Activated T-cell treated with anti-CD3 and anti-CD28 coated beads, Interleukin-2, amount 50 U/mL, for 1 hour (primary cell): ENCODE data around the gene GRIN3A.

Source experiments
- DNase-seq: peaks from one replicate; pipeline ENCODE4 v3.0.0-alpha.2; 2020

The GRIN3A gene

DNA sequence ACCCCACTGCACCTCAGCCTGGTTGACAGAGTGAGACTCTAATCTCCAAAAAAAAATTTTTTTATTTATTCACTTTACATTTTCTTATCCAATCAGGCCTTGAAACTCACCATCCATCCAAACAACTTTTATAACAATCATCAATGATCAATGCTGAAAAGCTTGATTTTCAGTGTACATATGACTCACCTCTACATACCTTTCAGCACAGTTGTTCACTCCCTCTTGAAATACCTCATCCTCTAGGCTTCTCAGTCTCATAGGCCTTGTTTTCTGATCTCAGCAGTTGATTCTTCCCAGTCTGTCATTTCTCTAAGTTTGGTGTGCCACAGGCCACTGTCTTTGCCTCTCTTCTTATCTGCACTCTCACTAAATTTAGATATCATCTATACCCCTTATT is 36.2 kb downstream of the GRIN3A start:
- DNase-seq = no peak

DNA sequence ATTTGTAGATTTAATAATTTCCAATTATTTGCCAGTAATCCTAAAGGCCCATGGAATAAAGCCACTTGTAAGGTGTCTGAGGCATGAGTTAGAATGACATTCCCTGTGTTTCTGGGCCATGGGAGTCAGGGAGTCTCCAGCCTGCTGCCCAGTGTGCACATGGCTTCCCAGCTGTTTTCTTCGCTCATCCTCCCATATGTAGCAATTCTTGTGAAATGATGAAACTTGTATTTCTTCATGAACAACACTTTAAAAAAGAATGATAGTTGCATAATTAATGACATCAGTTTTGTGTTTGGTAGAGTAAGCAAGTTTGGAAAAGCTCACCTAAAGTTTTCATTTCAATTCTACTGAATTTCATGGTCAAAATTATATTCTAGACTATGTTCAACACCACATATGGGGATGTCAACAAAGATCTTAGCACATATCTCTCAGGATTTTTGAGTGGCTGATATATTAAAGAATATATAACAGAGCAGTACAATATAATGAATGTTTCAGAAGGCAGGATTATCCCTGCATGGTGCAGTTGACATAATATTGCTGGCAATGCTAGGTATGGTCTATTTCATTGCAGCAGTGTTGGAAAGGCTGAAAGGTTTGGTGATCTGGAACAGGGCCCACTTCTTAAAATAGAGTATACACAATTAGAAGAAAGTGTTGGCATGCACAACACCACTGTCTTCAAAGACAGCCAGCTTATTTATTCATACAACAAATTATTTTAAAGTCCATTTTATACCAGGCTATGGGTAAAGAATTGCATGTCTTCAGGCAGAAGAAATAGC is 44.7 kb downstream of the GRIN3A start:
- no peak for DNase-seq

DNA sequence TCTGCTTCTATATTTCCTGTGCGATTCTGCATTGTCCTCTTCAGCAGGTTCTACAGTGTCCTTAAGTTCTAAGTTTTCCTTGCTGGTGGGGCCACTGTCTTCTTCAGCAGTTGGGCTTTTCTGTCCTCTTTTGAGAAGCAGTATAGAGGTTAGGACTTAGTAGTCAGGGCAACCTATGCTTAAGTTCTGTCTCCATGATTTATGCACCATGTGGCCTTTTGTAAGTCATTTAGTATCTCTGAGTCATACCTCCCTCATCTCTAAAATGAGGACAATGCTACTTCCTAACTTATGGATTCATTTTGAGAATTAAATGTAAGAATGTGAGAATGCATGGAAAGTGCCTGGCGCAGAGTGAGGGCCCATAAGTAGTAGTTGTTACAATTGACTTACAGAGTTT is 46.8 kb downstream of the GRIN3A start:
- DNase-seq = no peak

DNA sequence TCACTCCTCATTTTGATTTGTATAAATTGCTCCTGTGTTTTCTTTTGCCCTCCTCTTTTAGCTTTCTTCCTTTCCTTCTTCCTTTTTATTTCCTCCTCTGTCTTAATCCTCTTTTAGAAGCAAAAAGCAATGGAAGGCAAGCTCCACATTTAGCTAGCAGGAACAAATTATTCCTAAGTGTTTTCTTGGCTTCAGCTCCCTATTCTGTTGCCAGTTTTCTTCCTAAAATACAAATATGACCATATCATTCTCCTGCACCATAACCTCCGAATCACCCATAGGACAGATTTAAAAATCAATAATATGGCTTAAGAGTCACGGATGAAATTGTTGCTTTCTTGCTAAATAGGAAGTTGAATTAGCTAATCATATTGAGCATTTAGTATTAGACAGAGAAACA is 49.4 kb downstream of the GRIN3A start:
- no peak for DNase-seq

DNA sequence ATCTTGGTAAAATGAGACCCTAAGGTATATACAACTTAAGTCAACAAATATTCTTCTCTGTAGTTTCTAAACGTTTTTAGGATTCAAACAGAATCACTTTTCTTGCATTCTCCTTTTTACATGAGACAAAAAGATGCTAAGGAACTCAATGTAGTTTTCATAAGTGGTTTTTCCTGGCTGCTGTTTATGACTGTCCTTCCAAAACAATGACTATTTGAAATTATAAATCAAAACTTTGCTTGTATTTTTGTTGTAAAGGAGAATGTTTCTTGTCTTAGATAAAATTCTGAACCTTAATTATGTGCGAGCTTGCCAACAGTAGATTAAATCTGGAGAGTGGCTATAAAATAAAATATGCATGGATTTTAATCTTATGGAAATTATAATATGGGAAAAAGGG is 53.8 kb downstream of the GRIN3A start:
- no peak for DNase-seq

DNA sequence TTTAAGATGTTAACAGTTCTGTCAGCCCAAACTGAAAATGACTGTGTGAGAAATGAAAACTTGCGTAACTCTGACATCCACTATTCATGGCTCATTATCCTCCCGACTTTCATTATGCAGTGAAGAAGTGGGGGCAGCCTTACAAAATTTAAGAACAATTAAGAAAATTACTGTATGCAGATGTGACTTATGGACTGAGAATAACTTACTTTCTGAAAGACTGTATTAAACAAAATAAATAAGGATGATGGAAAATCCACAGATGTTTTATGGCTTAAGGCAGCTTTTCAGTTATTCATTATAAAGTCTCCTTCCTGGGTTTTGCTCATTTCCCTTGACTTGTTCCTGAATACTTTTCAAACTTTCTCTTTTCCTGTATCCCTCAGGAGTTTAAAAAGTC is 55.2 kb downstream of the GRIN3A start:
- DNase-seq = no peak

DNA sequence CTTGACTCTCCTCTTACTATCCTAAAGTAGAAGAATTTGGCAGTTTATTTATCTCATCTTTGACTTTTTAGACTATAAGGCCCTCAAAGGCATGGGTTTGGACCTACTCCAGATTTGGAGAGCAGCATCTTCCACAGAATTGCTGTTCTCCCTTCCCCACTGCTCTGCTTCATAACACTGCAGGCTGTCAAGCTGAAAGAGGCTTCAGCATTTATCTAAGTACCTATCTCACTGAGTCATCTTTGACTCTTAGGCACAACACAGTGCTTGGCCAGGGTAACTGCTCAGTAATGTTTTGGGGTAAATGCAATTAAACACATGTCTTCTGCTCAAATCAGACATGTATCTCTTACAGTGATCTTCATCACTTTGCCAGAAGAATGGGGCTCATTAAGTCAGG is 60.6 kb downstream of the GRIN3A start:
- DNase-seq = no peak

DNA sequence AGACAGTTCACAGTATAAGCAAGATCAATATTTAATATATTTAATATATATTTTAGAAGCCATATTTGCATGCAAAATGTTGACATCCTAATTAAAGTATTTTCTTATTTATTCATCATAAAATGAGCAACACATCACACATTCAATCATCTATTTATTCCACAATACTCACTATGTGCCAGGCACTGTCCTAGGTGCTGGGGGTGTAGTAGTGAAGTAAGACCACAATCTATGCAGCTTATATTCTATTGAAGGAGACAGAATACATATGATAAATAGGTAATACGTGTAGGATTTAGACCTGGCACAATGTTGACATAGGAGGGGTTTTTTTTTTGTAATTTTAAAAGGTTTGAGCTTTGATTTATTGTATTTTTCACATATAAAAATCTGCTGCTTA is 63.1 kb downstream of the GRIN3A start:
- no peak for DNase-seq

DNA sequence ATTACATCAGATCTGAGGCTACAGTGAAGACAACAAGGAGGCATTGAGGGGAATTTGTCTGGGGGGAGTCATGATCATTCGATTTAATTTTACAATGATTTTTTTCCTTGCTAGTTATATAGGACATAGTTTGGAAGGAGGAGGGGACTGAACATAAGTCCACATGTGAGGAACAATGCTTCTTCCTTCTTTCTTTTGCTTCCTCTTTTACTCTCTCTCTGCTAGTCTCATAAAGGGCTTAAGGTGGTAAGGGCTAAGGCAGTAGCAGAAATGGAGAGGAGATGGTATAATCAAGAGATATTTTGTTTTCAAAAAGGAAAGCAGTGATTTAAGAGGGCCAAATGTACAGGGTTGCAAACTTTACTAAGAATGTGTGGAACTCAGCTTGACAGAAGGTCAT is 64.3 kb downstream of the GRIN3A start:
- no peak for DNase-seq

DNA sequence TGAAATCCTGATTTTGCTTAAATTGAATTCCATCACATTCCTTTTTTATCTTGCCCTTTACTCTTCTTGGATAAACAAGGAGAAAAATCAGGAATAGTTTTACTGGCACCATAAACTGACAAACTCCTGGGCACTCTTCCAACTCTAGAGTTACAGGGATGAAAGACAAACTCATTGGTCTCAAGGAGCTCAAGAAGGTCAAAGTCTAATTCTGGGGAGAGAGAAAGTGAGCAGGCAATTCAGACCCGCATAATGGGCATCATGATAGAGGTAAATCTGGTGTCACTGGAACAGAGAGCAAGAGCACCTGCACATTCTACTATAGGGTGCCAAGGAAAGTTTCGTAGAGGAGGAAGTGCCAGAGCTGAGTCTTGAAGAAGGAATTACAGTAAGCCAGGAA is 64.8 kb downstream of the GRIN3A start:
- no peak for DNase-seq

DNA sequence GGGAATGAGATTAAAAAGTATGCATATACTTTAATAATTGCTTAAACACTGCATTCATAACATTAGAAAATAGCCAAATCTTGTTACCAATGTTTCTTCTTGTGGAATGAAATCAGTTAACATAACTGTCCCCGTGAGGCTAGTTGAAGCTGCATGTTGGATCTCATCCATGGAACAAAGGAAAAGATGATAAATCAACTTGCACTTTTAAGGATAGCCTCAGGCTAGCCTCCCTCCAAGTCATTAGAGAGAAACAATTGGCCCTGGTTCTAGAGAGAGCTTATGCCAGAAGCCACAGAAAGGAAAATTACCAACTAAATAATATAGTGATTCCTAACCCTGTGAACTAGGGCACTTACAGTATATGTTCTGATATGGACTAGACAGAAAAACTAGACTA is 66.9 kb downstream of the GRIN3A start:
- no peak for DNase-seq

DNA sequence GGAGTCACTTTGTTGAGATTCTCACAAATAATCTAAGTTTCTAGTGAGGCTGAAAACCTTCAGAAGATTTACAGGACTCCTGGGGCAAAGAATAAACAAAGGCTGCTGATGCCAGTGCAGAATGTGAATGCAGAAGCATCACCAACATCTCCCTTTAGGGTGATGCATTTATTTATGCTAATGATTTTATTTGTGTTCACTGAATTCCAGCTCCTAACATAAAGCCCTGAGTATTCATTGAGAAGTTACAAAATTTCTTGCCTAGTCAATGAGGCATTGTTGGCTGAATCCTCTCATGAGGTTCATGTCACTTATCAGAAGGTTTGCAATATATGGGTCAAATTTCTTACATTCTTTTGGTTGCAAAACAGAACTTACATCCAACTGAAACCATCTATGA is 70.0 kb downstream of the GRIN3A start:
- DNase-seq = no peak

DNA sequence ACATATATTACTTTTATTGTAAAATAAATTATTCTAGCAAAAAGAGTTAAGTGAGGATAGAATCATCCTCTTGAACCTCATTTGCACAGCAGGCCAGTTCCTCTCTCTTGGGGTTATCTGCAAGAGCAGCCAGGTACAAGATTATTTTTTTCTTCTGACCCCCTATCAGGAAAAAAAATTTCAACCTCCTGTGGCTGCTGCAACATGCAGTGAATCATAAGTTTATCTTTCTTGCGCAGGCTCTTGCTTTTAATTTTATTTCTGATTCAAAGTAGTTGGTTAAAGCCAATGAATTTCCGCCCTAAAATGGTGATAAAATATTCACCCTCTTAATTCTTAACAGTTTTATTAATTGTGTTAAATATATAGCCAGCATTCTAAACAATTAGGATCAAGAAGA is 74.0 kb downstream of the GRIN3A start:
- no peak for DNase-seq

DNA sequence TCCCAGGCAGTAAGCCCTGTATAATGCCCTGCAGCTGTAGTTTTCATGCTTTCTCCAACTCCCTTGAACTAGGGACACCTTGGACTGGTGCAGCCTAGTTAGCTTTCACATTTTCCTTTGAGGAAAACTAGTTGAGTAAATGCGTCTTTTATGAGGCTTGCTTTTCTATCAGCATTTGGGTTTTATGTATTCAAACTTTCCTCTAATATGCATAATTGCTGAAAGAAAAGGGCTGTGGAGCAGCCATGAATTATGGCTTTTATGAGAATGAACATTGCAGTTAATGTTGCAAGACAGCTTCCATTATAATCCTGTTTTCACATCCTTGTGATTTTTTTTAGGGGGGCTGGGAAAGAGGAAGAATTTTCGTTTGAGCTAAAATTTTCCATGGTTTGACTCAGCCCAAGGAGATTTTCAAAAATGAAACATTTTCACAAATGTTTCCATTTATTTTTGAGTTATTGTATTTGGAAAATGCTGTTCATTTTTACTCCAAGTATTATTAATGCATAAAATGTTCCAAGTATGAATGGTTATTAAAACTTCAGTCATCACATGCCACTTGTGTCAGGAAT is 85.8 kb downstream of the GRIN3A start:
- DNase-seq = no peak

DNA sequence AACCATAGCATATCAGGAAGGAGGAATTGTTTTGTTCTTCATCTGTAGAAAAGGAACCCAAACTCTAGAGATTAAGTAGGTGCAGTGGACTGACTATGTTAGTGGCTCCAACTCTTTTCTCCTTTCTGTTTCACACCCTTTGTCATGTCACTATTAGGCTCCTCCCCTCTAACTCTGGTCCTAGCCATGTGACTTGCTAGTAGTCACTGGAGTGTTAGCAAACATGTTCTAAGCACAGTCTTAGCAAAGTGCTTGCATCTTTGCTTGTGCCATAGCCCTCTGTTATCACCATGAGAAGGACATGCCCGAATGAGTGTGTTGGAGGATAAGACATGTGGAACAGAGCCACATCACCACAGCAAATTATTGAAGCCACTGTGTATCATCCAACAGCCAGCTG is 88.3 kb downstream of the GRIN3A start:
- DNase-seq = no peak

DNA sequence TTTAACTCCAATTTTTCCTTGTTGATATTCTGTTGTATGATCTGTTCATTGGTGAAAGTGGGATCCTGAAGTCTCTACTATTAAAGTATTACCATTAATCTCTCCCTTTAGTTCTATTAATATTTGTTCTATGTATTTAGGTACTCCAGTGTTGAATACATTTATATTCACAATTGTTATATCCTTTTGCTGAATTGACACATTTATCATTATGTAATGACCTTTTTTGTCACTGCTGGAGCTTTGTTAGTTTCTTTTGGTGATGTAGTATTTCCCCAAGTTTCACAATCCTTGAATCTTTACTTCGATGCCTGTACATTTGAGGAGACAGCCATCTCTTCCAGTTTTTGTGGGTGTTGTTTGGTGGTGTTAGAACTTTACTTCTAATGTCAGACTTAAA is 90.0 kb downstream of the GRIN3A start:
- no peak for DNase-seq

DNA sequence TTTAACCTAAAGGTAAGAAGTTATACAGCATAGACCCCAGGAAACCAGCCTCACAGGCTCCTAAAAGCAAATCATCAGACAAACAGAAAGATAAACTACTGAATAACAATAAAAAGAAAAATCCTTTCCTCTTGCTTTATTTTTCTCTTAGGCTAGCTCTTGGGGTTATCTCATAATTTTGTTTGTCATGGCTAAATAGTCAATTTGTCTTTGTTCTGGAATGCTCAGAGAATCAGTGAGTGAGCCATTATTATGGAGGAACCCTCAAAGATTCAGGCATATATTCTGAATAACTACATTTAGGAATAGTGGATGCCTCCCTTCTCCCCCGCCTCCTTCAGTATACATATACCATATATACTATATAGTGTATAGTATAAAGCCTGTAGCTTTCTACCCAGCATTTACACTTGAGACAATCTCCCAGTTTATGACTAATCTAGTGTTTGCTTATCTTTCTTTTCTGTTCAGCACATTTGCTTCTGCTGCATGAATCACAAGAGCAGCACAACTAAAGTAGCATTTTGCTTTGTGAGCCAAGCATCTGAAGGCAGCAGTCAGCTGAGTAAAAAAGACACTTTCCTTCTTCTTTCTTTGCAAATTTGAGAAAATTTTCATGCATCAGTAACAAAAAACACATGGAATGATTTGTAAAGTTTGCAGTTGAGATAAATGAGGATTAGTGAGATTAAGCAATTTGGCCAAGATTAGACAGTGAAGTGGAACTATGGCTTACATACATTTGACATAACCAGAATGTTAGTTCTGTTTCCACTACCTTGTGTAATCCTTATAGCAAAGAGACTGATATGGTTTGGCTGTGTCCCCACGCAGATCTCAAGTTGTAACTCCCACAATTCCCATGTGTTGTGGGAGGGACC is 98.4 kb downstream of the GRIN3A start:
- no peak for DNase-seq

DNA sequence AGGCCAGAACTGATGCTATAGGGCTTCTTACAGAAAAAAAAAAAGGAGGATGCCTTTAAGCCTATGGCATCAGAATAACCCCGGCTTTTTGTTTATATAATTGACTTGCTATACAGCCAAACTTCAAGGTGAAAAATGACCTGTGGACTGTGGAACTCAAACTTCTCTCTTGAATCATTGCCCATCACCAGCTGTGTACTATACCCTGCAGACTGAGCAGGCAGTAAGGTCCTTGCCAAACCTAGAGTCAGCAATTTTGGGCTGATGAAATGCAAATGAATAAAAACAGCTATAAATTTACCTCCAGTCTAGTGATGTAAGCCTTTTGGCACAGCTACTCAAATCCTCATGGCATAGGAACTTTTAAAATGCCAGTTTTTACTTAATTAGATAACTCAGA is 99.1 kb downstream of the GRIN3A start:
- DNase-seq = no peak

DNA sequence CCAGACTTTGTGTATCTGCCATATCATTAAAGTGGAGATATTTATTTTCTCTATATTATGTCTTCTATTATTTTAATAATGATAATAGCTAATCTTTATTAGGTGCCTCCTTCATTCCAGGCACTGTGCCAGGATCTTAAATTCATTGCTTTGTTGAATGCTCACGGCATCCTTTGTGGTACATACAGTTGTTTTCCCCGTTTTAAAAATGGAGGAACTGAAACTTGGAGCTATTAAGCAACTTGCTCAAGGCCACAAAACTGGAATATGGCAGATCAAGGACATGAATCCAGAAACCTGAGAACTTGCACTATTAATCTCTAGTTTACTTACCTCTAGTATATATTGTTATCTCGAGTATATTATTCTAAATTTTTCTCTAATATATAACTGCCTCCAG is 102.2 kb downstream of the GRIN3A start:
- DNase-seq = no peak

DNA sequence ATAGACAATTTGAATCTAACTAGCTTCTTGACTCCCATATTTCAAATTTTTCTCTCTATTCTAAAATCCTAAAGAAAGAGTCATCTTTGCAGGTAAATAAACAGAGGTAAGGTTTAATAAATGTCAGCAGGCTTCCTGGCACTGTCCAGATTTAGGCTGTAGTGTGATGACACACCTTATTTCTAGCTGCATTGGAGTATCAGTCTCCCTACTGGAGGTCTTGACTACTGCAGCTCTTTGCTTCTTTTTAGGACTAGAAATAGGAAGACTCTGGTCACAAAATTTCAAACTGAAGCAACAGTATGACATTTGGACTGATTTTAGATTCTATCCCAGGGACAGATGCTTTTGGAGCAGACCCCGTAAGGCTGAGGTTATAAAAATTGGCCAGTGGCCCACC is 103.0 kb downstream of the GRIN3A start:
- DNase-seq = no peak

DNA sequence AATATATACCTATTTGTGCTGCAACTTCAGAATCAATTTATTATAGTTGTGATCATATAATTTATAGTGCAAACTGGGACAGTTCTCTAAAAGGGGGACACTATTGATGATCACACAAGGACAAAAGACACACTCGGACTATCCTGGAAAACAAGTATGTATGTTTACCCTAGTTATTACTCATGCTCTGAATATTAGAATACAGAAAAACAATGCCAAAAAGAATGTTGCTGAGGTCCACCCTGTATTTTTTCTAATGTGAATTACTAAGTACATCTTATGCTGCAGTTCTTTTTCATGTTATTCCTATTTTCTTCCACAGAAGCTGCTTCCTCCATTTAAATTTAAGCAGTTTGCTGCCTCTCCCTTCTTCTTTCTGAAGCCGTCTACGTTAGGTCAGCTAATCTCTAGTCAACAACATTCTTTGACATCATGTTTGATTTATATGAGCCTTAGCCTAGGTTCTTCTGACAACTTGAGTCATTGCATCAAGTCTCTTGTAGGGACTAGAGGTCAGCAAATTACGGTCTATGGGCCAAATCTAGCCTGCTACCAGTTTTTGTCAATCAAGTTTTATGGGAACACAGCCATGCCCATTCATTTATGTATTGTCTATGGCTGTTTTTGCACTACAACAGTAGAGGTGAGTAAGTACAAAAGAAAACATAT is 103.6 kb downstream of the GRIN3A start:
- no peak for DNase-seq

DNA sequence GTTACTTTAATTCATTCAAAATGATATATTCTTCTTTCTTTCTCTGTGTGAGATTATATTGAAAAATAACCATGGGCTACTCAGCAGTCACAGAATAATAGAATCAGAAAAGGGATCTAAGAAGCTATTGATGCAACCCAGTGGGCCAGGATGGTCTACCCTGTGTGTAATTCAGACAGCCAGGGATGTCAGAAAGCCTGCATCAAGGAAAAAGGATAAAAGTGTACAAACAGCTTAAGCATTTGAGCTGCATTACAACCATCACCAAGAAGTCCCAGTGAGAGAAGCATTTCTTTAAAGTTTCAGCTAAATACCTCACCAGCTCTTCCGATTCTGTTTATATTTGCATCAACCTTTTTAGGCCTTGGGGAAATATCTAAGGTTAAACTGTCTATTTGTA is 105.8 kb downstream of the GRIN3A start:
- DNase-seq = no peak

DNA sequence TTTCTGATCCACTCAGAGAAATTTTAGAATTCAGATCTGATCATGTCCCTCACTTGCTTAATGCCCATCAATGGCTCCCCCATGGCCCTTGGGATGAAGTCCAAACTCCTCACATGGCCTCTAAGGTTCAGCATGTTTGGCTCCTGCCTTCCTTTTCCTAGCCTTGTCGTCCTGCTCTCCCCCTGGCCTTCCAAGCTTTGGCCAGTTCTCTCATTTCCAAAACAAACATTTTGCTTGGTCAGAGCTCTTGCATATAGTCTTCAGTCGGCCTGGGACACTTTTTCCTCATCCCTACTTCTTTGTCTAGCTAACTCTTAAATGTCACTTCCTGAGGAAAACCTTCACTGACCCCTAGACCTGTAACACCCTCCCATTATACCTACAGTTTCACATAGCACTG is 106.6 kb downstream of the GRIN3A start:
- no peak for DNase-seq

DNA sequence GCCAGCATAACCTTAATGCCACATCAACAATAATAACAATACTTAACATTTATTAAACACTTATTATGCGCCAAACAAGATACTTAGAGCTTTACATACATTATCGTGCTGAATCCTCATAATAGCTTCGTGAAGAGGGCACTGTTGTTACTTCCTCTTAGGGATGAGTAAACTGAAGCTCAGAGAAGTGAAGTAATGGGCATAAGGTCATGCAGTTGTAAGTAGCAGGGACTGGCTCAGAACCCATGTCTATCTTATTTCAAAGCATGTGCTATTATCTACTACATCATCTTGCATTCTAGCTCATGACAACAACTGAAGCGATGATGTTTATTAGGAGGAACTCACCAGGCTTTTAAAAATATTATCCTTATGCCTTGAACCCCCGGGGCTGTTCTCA is 108.8 kb downstream of the GRIN3A start:
- DNase-seq = no peak
